Neural cell (in vitro differentiated cells): Measurements from ENCODE around the gene AIMP1. TPM values are rescaled to one million over a fixed set of nuclear protein-coding genes. Genes with fewer than 3 reads are reported as not detected.

ENCODE experiments used
- H2AFZ ChIP-seq: fragments of 200-600, 300-800 bp; sonication (generic), shearing (Covaris generic); 2 replicates; pipeline ENCODE4 v1.6.0; 2014; ENCODE audit warnings: low read depth, mild to moderate bottlenecking, antibody characterized with exemption, low read length, moderate library complexity
- H3F3A ChIP-seq: fragments of 200-600 bp; shearing (Covaris generic); 2 replicates; pipeline ENCODE4 v1.6.1; 2016; ENCODE audit warnings: mild to moderate bottlenecking, moderate library complexity, mixed read lengths, antibody characterized with exemption, low read length; ENCODE audit not compliant: insufficient read depth, poor library complexity, severe bottlenecking
- H3K27ac ChIP-seq: fragments of 200-600, 300-800 bp; sonication (generic), shearing (Covaris generic); 2 replicates; pipeline ENCODE4 v1.5.1; 2014; ENCODE audit warnings: mild to moderate bottlenecking, low read length, moderate library complexity
- H3K27me3 ChIP-seq: fragments of 300-800, 200-600 bp; sonication (generic), shearing (Covaris generic); 2 replicates; pipeline ENCODE4 v1.6.0; 2014; ENCODE audit warnings: mild to moderate bottlenecking, low read depth, low read length, moderate library complexity; ENCODE audit not compliant: insufficient read depth
- H3K36me3 ChIP-seq: fragments of 300-800, 200-600 bp; sonication (generic), shearing (Covaris generic); 2 replicates; pipeline ENCODE4 v1.5.1; 2014; ENCODE audit warnings: mild to moderate bottlenecking, antibody characterized with exemption, low read length, moderate library complexity; ENCODE audit not compliant: insufficient read depth
- H3K4me2 ChIP-seq: fragments of 300-800, 200-600 bp; sonication (generic), shearing (Covaris generic); 2 replicates; pipeline ENCODE4 v1.6.0; 2014; ENCODE audit warnings: mild to moderate bottlenecking, low read length
- H3K4me3 ChIP-seq: fragments of 300-800, 200-600 bp; sonication (generic), shearing (Covaris generic); 2 replicates; pipeline ENCODE4 v1.5.1; 2014; ENCODE audit warnings: mild to moderate bottlenecking, low read length, moderate library complexity
- H3K79me2 ChIP-seq: fragments of 200-600 bp; shearing (Covaris generic); replicated peaks from 2 replicates; pipeline ENCODE4 v1.6.0; 2014; ENCODE audit warnings: mild to moderate bottlenecking, low read length, moderate library complexity; ENCODE audit not compliant: insufficient read depth
- H3K9ac ChIP-seq: fragments of 300-800, 200-600 bp; sonication (generic), shearing (Covaris generic); 2 replicates; pipeline ENCODE4 v1.6.1; 2016; ENCODE audit warnings: mild to moderate bottlenecking, low read length, mixed read lengths
- H3K9me2 ChIP-seq: fragments of 200-600 bp; shearing (Covaris generic); 2 replicates; pipeline ENCODE4 v1.6.1; 2016; ENCODE audit warnings: mild to moderate bottlenecking, low read length, mixed read lengths; ENCODE audit not compliant: insufficient read depth
- H3K9me3 ChIP-seq: fragments of 200-600, 300-800 bp; sonication (generic), shearing (Covaris generic); 2 replicates; pipeline ENCODE4 v1.6.1; 2016; ENCODE audit warnings: mild to moderate bottlenecking, mixed run types, low read length, moderate library complexity, mixed read lengths
- H4K20me1 ChIP-seq: fragments of 200-600 bp; shearing (Covaris generic); 2 replicates; pipeline ENCODE4 v1.6.1; 2016; ENCODE audit warnings: mild to moderate bottlenecking, mixed run types; ENCODE audit not compliant: insufficient read depth
- CTCF ChIP-seq: fragments of 450-650 bp; IDR thresholded peaks from 2 replicates; pipeline ENCODE4 v1.5.1; 2014; ENCODE audit warnings: antibody characterized with exemption, mild to moderate bottlenecking, moderate library complexity; ENCODE audit not compliant: poor library complexity, severe bottlenecking
- EP300 ChIP-seq: fragments of 450-650 bp; conservative IDR thresholded peaks from 2 replicates; pipeline ENCODE4 v1.6.1; 2014; ENCODE audit warnings: antibody characterized with exemption, mild to moderate bottlenecking, moderate library complexity; ENCODE audit not compliant: poor library complexity, severe bottlenecking
- EZH2 ChIP-seq: fragments of 200-600, 300-800 bp; shearing (Covaris generic), sonication (generic); IDR thresholded peaks from 2 replicates; pipeline ENCODE4 v1.6.1; 2014; ENCODE audit warnings: antibody characterized with exemption, low read length, borderline replicate concordance, mild to moderate bottlenecking; ENCODE audit not compliant: insufficient read depth, poor library complexity, severe bottlenecking
- MXI1 ChIP-seq: fragments of 450-650 bp; conservative IDR thresholded peaks from 2 replicates; pipeline ENCODE4 v1.6.1; 2014; ENCODE audit warnings: antibody characterized with exemption, mild to moderate bottlenecking; ENCODE audit not compliant: poor library complexity, severe bottlenecking
- POLR2AphosphoS5 ChIP-seq: IDR thresholded peaks from 2 replicates; pipeline ENCODE4 v1.6.1; 2012
- RAD21 ChIP-seq: fragments of 450-650 bp; conservative IDR thresholded peaks from 2 replicates; pipeline ENCODE4 v1.6.1; 2014; ENCODE audit warnings: antibody characterized with exemption, mild to moderate bottlenecking, moderate library complexity
- REST ChIP-seq: IDR thresholded peaks from 2 replicates; pipeline ENCODE4 v1.6.1; 2012; ENCODE audit warnings: borderline replicate concordance
- SMC3 ChIP-seq: fragments of 450-650 bp; conservative IDR thresholded peaks from 2 replicates; pipeline ENCODE4 v1.6.1; 2014; ENCODE audit warnings: antibody characterized with exemption, mild to moderate bottlenecking, moderate library complexity; ENCODE audit not compliant: poor library complexity
- TAF1 ChIP-seq: IDR thresholded peaks from 2 replicates; pipeline ENCODE4 v1.6.1; 2012; ENCODE audit warnings: low read depth
- polyA plus RNA-seq: library from polyadenylated mRNA; depleted of rRNA; stranded (reverse); fragments of >200 nt; gene quantifications from 2 replicates; pipeline ENCODE4 v1.2.3, GENCODE V29; 2014

Gene AIMP1
- polyA plus RNA-seq, 1 donor from 2014 or later: 46.5 TPM

- H3K9me2 ChIP-seq: no peaks in the 10 kb centered on the region
- no peaks in the 10 kb centered on the region for H3K36me3 ChIP-seq
- H4K20me1 ChIP-seq: no peaks in the 10 kb centered on the region
- H3K79me2 ChIP-seq: no peaks in the 10 kb centered on the region
- H3F3A ChIP-seq: no peaks in the 10 kb centered on the region
- no peak overlapping the region for H3K4me2 ChIP-seq
- H3K9ac ChIP-seq: no peak overlapping the region
- H3K4me3 ChIP-seq: no peak overlapping the region
- no peak overlapping the region for H2AFZ ChIP-seq
- no peak overlapping the region for H3K27ac ChIP-seq
- TF ChIP-seq REST (no peak), POLR2AphosphoS5 (no peak), EP300 (no peak), EZH2 (no peak), TAF1 (no peak), CTCF (no peak), MXI1 (no peak), SMC3 (no peak), RAD21 (no peak)
- H3K27me3 ChIP-seq: no peaks in the 10 kb centered on the region
- no peaks in the 10 kb centered on the region for H3K9me3 ChIP-seq
These were observed 46.6 kb upstream of the AIMP1 start for GRCh38 chr4:106269711-106270110.

- H4K20me1 ChIP-seq: no peaks in the 10 kb centered on the region
- H2AFZ ChIP-seq: no peak overlapping the region
- no peaks in the 10 kb centered on the region for H3K27me3 ChIP-seq
- H3K9ac ChIP-seq: no peak overlapping the region
- no peak overlapping the region for H3K4me3 ChIP-seq
- no peaks in the 10 kb centered on the region for H3K9me3 ChIP-seq
- no peaks in the 10 kb centered on the region for H3F3A ChIP-seq
- H3K27ac ChIP-seq: no peak overlapping the region
- no peaks in the 10 kb centered on the region for H3K79me2 ChIP-seq
- no peak for TF ChIP-seq REST
- no peak for TF ChIP-seq POLR2AphosphoS5
- no peak for TF ChIP-seq TAF1
- no peak for TF ChIP-seq EZH2
- TF ChIP-seq MXI1: no peak
- TF ChIP-seq SMC3: no peak
- TF ChIP-seq RAD21: no peak
- TF ChIP-seq EP300: no peak
- TF ChIP-seq CTCF: no peak
- H3K4me2 ChIP-seq: no peak overlapping the region
- H3K9me2 ChIP-seq: no peaks in the 10 kb centered on the region
- no peaks in the 10 kb centered on the region for H3K36me3 ChIP-seq
These were observed 45.6 kb upstream of the AIMP1 start for GRCh38 chr4:106270736-106271135.
